Stimulated activated naive CD8-positive, alpha-beta T cell treated with anti-CD3 and anti-CD28 coated beads, Interleukin-15, amount 100 ng/mL, for 72 hours (primary cell): ENCODE measurements around the gene PRDM12.
"Not testable (repeated sequence)": the region's sequence is repeated elsewhere in the genome, so short reads cannot be mapped to it uniquely, and the experiment has no call there.

Experiments
- ATAC-seq: fragments of 150-1000 bp; cut with Tn5 transposase; 2 replicates; pipeline ENCODE4 v1.10.0; 2021; ENCODE audit warnings: mild to moderate bottlenecking, moderate library complexity
- DNase-seq, 2 donors: peaks; one replicate each; pipeline ENCODE4 v3.0.0; 2021 to 2022
- H3K27ac Mint-ChIP-seq, 2 donors: one replicate each; pipeline ENCODE4 v1.8.0; 2022; ENCODE audit warnings: mild to moderate bottlenecking in 2 of 2, mixed read lengths in 2 of 2, moderate library complexity in 2 of 2
- H3K27me3 Mint-ChIP-seq: one replicate; pipeline ENCODE4 v1.8.0; 2022; ENCODE audit warnings: mixed read lengths
- H3K4me1 Mint-ChIP-seq: one replicate; pipeline ENCODE4 v1.8.0; 2022; ENCODE audit warnings: mild to moderate bottlenecking, mixed read lengths
- H3K4me3 Mint-ChIP-seq, 2 donors: one replicate each; pipeline ENCODE4 v1.8.0; 2022; ENCODE audit warnings: mild to moderate bottlenecking in 2 of 2, mixed read lengths in 2 of 2, moderate library complexity in 1 of 2
- H3K9me3 Mint-ChIP-seq, 2 donors: one replicate each; pipeline ENCODE4 v1.8.0; 2022; ENCODE audit warnings: mixed read lengths in 2 of 2

PRDM12 gene

GRCh38 chr9:130668196-130668595, 3.8 kb downstream of the PRDM12 start:
- Mint-ChIP-seq H3K9me3 (no peaks in the 10 kb centered on the region), H3K27ac (no peak overlapping the region), H3K4me3 (no peak overlapping the region), H3K27me3 (peaks cover 57% of the 10 kb centered on the region), H3K4me1 (peaks cover 29% of the 10 kb centered on the region)
- no peak for DNase-seq
- ATAC-seq = no peak

GRCh38 chr9:130668659-130669058, 4.3 kb downstream of the PRDM12 start:
- ATAC-seq (no peak), DNase-seq (no peak)
- peaks cover 27% of the 10 kb centered on the region for H3K4me1 Mint-ChIP-seq
- peaks cover 52% of the 10 kb centered on the region for H3K27me3 Mint-ChIP-seq
- H3K27ac Mint-ChIP-seq = no peak overlapping the region
- H3K4me3 Mint-ChIP-seq = no peak overlapping the region
- H3K9me3 Mint-ChIP-seq = no peaks in the 10 kb centered on the region

DNA sequence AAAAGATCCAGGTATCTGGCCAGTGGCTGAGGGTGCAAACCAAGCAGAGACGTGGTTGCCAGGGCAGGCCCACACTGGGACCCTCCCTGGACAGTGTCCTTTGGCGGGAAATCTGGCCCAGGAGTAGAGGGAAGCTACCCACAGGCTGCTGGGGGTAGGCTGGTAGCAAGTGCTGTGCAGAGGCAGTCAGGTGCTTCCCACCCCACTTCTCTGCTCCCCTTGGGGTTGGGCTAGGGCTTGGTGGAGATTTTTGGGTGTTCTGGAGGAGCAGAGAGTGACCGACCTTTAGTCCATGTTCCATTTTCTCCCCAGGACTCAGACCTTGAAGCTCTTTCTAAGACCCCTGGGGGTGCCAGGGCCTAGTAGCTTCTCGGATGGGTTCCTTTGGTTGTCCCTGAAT, 5.6 kb downstream of the PRDM12 start:
- Mint-ChIP-seq H3K9me3 (no peaks in the 10 kb centered on the region), H3K4me3 (no peak overlapping the region), H3K4me1 (peaks cover 16% of the 10 kb centered on the region), H3K27me3 (peaks cover 39% of the 10 kb centered on the region), H3K27ac (no peak overlapping the region)
- DNase-seq (no peak), ATAC-seq (no peak)

DNA sequence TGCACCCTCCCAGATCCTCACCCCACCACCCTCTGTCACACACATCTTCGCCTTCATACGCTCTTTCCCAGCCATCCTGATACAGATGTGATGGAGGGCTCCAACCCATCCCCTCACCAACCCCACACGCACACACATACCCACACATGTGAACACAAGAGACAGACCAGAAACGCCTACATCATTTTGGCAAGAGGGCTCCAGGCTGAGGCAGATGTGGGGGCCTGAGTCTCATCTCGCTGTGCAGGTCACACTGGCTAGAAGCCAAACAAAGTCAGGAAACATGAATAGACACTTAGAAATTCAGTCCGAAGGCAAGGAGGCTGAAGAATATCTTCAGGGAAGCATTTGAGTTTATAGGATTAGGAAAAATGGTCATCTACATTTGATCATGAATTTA, 6.2 kb downstream of the PRDM12 start:
- no peak overlapping the region for H3K27ac Mint-ChIP-seq

GRCh38 chr9:130672466-130672865, 8.1 kb downstream of the PRDM12 start:
- peaks cover 14% of the 10 kb centered on the region for H3K27me3 Mint-ChIP-seq
- no peak for DNase-seq
- H3K27ac Mint-ChIP-seq = no peak overlapping the region
- no peak overlapping the region for H3K4me3 Mint-ChIP-seq
- no peaks in the 10 kb centered on the region for H3K9me3 Mint-ChIP-seq
- H3K4me1 Mint-ChIP-seq = no peaks in the 10 kb centered on the region
- ATAC-seq = no peak

More for the DNA sequence above, 6.2 kb downstream of the PRDM12 start:
- H3K9me3 Mint-ChIP-seq = no peaks in the 10 kb centered on the region
- DNase-seq = no peak
- peaks cover 32% of the 10 kb centered on the region for H3K27me3 Mint-ChIP-seq
- no peak for ATAC-seq
- no peak overlapping the region for H3K4me3 Mint-ChIP-seq
- peaks cover 9% of the 10 kb centered on the region for H3K4me1 Mint-ChIP-seq

DNA sequence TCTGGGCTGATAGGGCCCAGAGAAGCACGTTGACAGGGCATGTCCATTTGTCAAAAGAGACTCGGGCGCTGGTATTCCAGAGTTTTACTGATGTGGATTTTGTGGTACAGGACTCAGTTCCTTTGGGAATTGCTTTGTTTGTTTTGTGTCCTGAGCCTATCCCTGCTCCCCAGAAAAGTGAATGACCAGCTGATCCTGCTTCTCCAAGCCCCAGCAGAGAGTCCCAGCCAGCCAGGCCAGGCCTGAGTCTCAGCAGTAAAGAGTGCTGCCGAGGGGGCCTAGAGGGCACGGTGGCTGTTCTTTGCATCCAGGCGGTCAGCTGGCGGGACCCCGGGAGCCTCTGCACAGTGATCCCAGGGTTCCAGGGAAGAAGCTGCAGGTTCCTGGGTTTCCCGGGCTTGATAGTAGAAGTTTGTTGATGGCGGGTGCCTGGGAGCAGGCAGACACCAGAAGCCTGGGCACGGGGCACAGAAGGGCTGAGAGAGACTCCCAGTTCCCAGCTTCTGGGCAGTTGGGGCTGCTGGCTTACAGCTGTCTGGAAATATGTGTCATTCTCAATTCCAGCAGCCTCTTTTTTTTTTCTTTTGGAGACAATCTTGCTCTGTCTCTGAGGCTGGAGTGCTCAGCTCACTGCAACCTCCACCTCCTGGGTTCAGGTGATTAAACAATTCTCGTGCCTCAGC, 8.7 kb downstream of the PRDM12 start:
- no peak for DNase-seq
- no peak for ATAC-seq
- Mint-ChIP-seq H3K4me3 (no peak overlapping the region), H3K9me3 (no peaks in the 10 kb centered on the region), H3K27me3 (peaks cover 9% of the 10 kb centered on the region), H3K4me1 (no peaks in the 10 kb centered on the region), H3K27ac (no peak overlapping the region)

DNA sequence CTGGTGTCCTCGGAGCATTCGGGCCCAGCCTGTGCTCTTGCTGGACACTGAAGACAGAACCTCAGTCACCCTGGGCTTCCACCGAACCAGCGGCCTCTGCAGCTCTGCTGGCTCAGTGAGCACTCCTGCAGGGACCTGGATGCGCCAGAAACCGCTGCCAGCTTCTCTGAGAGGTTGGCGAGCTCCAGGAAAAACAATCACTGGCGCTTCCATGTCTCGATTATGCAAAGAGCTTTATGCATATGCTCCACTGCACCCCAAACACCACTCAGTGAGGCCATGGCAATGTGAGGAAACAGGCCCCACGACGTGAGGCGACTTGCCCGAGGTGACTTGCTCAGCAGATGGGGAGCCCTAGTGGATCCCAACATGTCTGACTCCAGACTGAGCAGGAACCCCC, 11.0 kb downstream of the PRDM12 start:
- ATAC-seq = no peak
- no peaks in the 10 kb centered on the region for H3K9me3 Mint-ChIP-seq
- no peak overlapping the region for H3K4me3 Mint-ChIP-seq

GRCh38 chr9:130677252-130677651, 12.9 kb downstream of the PRDM12 start:
- DNase-seq = no peak
- H3K4me1 Mint-ChIP-seq = peaks cover 5% of the 10 kb centered on the region
- ATAC-seq = no peak
- H3K27ac Mint-ChIP-seq = no peak overlapping the region
- H3K9me3 Mint-ChIP-seq = no peaks in the 10 kb centered on the region
- peaks cover 24% of the 10 kb centered on the region for H3K27me3 Mint-ChIP-seq
- H3K4me3 Mint-ChIP-seq = no peak overlapping the region

More for the DNA sequence above, 11.0 kb downstream of the PRDM12 start:
- Mint-ChIP-seq H3K27ac (no peak overlapping the region), H3K27me3 (peaks cover 24% of the 10 kb centered on the region), H3K4me1 (no peaks in the 10 kb centered on the region)
- no peak for DNase-seq

GRCh38 chr9:130680836-130681768, 16.7 kb downstream of the PRDM12 start:
- Mint-ChIP-seq H3K4me1 (peaks cover 11% of the 10 kb centered on the region), H3K4me3 (peak overlapping the region; percentile 93 to 97), H3K27ac (no peak overlapping the region)

DNA sequence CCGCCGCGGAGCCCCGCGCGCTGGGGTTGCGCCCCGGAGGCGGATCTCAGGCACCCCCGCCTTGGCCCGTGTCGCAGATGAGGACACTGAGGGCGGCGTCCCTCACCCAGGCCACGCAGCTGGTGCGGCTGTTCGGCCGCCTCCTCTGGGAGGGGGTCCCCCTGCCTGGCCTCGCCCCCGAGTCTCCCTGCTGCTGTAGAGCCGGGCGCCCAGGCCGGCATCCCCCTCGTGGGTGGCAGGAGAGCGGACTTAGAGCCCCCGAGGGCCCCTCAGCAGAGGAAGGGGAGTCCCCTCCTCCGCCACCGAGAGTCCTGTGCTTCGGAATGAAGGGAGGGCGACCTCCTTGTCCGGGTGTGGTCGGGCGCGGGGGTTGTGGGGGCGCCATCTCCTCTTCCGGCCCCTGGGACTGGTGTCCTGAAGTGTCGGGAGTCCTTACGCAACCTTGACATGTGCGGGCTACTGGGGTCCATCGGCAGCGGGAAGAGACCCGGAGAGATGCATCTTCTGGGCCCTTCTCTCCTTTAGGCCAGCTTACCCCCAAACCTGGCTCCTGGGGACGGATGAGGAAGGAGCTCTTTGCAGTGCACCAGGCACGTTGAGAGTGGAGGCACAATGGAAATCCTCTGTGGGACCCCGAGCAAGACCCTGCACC, 17.5 kb downstream of the PRDM12 start:
- peaks cover 24% of the 10 kb centered on the region for H3K27me3 Mint-ChIP-seq
- H3K9me3 Mint-ChIP-seq = no peaks in the 10 kb centered on the region
- peak overlapping the region; percentile 93 to 97 for H3K4me3 Mint-ChIP-seq
- peaks cover 11% of the 10 kb centered on the region for H3K4me1 Mint-ChIP-seq
- peak; percentile 68 for ATAC-seq
- DNase-seq = peak; percentile 42 to 52
- no peak overlapping the region for H3K27ac Mint-ChIP-seq

More at GRCh38 chr9:130680836-130681768, 16.7 kb downstream of the PRDM12 start:
- H3K27me3 Mint-ChIP-seq = peaks cover 24% of the 10 kb centered on the region
- ATAC-seq (peak; percentile 70), DNase-seq (peak; percentile 63 to 69)
- no peaks in the 10 kb centered on the region for H3K9me3 Mint-ChIP-seq

GRCh38 chr9:130682421-130683121, 18.2 kb downstream of the PRDM12 start:
- H3K9me3 Mint-ChIP-seq = no peaks in the 10 kb centered on the region
- peak overlapping the region; percentile 93 to 97 for H3K4me3 Mint-ChIP-seq
- peak; percentile 10 for ATAC-seq
- H3K27ac Mint-ChIP-seq = peak overlapping the region in 1 of 2 donors; percentile 86
- H3K27me3 Mint-ChIP-seq = peaks cover 24% of the 10 kb centered on the region
- DNase-seq = peak; percentile 37 to 39
- peaks cover 11% of the 10 kb centered on the region for H3K4me1 Mint-ChIP-seq

DNA sequence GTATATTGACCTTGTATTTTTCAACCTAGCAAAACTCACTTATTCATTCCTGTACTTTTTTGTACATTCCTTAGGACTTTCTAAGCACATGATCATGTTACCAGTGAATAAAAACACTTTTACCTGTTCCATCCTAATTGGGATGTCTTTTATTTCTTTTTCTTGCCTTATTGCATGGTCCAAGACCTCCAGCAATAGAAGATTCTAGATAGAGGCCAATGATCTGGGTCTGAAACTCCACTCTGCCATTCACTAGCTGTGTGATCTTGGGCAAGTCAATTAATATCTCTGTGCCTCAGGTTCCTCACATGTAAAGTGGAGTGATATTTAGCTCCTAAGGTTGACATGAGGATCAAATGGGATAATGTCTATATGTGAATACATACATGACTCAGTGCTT, 20.7 kb downstream of the PRDM12 start:
- no peak overlapping the region for H3K4me3 Mint-ChIP-seq
- H3K4me1 Mint-ChIP-seq = peaks cover 22% of the 10 kb centered on the region
- peaks cover 3% of the 10 kb centered on the region for H3K27me3 Mint-ChIP-seq
- no peak for ATAC-seq
- DNase-seq = no peak
- no peak overlapping the region for H3K27ac Mint-ChIP-seq
- H3K9me3 Mint-ChIP-seq = no peaks in the 10 kb centered on the region

- not testable (repeated sequence) for ATAC-seq
Measured at GRCh38 chr9:130685945-130686344, 21.6 kb downstream of the PRDM12 start.

GRCh38 chr9:130687615-130688014, 23.2 kb downstream of the PRDM12 start:
- ATAC-seq (no peak), DNase-seq (no peak)
- no peaks in the 10 kb centered on the region for H3K9me3 Mint-ChIP-seq
- H3K27me3 Mint-ChIP-seq = no peaks in the 10 kb centered on the region
- H3K4me1 Mint-ChIP-seq = peaks cover 13% of the 10 kb centered on the region
- H3K27ac Mint-ChIP-seq = no peak overlapping the region
- no peak overlapping the region for H3K4me3 Mint-ChIP-seq

More at GRCh38 chr9:130685945-130686344, 21.6 kb downstream of the PRDM12 start:
- H3K4me1 Mint-ChIP-seq = peaks cover 22% of the 10 kb centered on the region
- H3K27ac Mint-ChIP-seq, H3K27me3 Mint-ChIP-seq, H3K4me3 Mint-ChIP-seq, DNase-seq, H3K9me3 Mint-ChIP-seq: not testable (repeated sequence)

- H3K27ac Mint-ChIP-seq = no peak overlapping the region
Measured at GRCh38 chr9:130688072-130688471, 23.7 kb downstream of the PRDM12 start.

More at GRCh38 chr9:130688072-130688471, 23.7 kb downstream of the PRDM12 start:
- Mint-ChIP-seq H3K27me3 (no peaks in the 10 kb centered on the region), H3K4me1 (peaks cover 16% of the 10 kb centered on the region), H3K9me3 (no peaks in the 10 kb centered on the region), H3K4me3 (no peak overlapping the region)
- DNase-seq (no peak), ATAC-seq (no peak)
